DND-41 (cell line): ENCODE measurements around the gene ANK3.

Experiments used
- ATAC-seq: fragments of 200-7000 bp; cut with Tn5 transposase; 3 replicates; pipeline ENCODE4 v1.9.1; 2021; ENCODE audit warnings: low read depth; ENCODE audit not compliant: insufficient read depth
- DNase-seq: peaks from one replicate; pipeline ENCODE4 v3.0.0-alpha.2; 2020
- H2AFZ ChIP-seq: 2 replicates; pipeline ENCODE4 v1.6.0; 2012; ENCODE audit warnings: low read depth, low read length
- H3K27ac ChIP-seq: 2 replicates; pipeline ENCODE4 v1.5.1; 2012; ENCODE audit warnings: low read length, inconsistent platforms
- H3K27me3 ChIP-seq: fragments of 200-600 bp; sonication (generic); 2 replicates; pipeline ENCODE4 v1.6.0; 2012; ENCODE audit warnings: low read length, mild to moderate bottlenecking, inconsistent platforms; ENCODE audit not compliant: insufficient read depth, poor library complexity
- H3K36me3 ChIP-seq: 2 replicates; pipeline ENCODE4 v1.5.1; 2012; ENCODE audit warnings: low read length, inconsistent platforms; ENCODE audit not compliant: insufficient read depth
- H3K4me1 ChIP-seq: 2 replicates; pipeline ENCODE4 v1.5.1; 2012; ENCODE audit warnings: mild to moderate bottlenecking, low read length; ENCODE audit not compliant: insufficient read depth
- H3K4me2 ChIP-seq: 2 replicates; pipeline ENCODE4 v1.6.0; 2012; ENCODE audit warnings: mild to moderate bottlenecking, moderate library complexity, low read length, inconsistent platforms; ENCODE audit not compliant: insufficient read depth
- H3K4me3 ChIP-seq, 2 experiments: fragments of 200-600 bp in 1 of 2; shearing (Covaris generic) in 1 of 2; 2 replicates each; pipeline ENCODE4 v1.5.1; 2012 to 2016; ENCODE audit warnings: inconsistent platforms in 2 of 2, low read length in 2 of 2, mild to moderate bottlenecking in 2 of 2, low read depth in 1 of 2, moderate library complexity in 1 of 2
- H3K79me2 ChIP-seq: 2 replicates; pipeline ENCODE4 v1.6.0; 2012; ENCODE audit warnings: low read length, inconsistent platforms; ENCODE audit not compliant: insufficient read depth
- H3K9ac ChIP-seq: 2 replicates; pipeline ENCODE4 v1.6.0; 2012; ENCODE audit warnings: low read depth, mild to moderate bottlenecking, inconsistent platforms, low read length, moderate library complexity
- H3K9me3 ChIP-seq: 2 replicates; pipeline ENCODE4 v1.5.1; 2012; ENCODE audit warnings: low read length, moderate library complexity, mild to moderate bottlenecking, inconsistent platforms; ENCODE audit not compliant: insufficient read depth, severe bottlenecking
- H4K20me1 ChIP-seq: 2 replicates; pipeline ENCODE4 v1.6.0; 2012; ENCODE audit warnings: low read length; ENCODE audit not compliant: insufficient read depth
- CTCF ChIP-seq: IDR thresholded peaks from 2 replicates; pipeline ENCODE4 v1.5.1; 2012; ENCODE audit warnings: borderline replicate concordance, low read length, moderate library complexity, mild to moderate bottlenecking; ENCODE audit not compliant: poor library complexity, severe bottlenecking; ENCODE audit errors: extremely low read depth
- EZH2 ChIP-seq: IDR thresholded peaks from 3 replicates; pipeline ENCODE4 v1.6.1; 2012; ENCODE audit warnings: borderline replicate concordance, low read depth, mild to moderate bottlenecking, moderate library complexity, low read length, inconsistent platforms; ENCODE audit not compliant: severe bottlenecking

The ANK3 gene

GRCh38 chr10:59995862-59996261 lies 393.8 kb downstream of the ANK3 start:
- no peaks in the 10 kb centered on the region for H3K79me2 ChIP-seq
- H3K9me3 ChIP-seq: no peaks in the 10 kb centered on the region
- H3K4me3 ChIP-seq: no peak overlapping the region
- no peak overlapping the region for H3K9ac ChIP-seq
- no peaks in the 10 kb centered on the region for H3K27me3 ChIP-seq
- no peak overlapping the region for H3K4me2 ChIP-seq
- H3K36me3 ChIP-seq: no peaks in the 10 kb centered on the region
- H3K4me1 ChIP-seq: no peaks in the 10 kb centered on the region
- DNase-seq: no peak
- no peak overlapping the region for H2AFZ ChIP-seq
- H3K27ac ChIP-seq: no peak overlapping the region
- no peaks in the 10 kb centered on the region for H4K20me1 ChIP-seq
- no peak for TF ChIP-seq CTCF
- TF ChIP-seq EZH2: no peak
- no peak for ATAC-seq

GRCh38 chr10:59993931-59994330 lies 395.7 kb downstream of the ANK3 start:
- Histone ChIP-seq H3K4me2 (no peak overlapping the region), H4K20me1 (no peaks in the 10 kb centered on the region), H3K36me3 (no peaks in the 10 kb centered on the region), H3K27ac (no peak overlapping the region), H3K27me3 (no peaks in the 10 kb centered on the region), H2AFZ (no peak overlapping the region), H3K9me3 (no peaks in the 10 kb centered on the region), H3K4me1 (no peaks in the 10 kb centered on the region), H3K4me3 (no peak overlapping the region), H3K79me2 (no peaks in the 10 kb centered on the region), H3K9ac (no peak overlapping the region)
- no peak for TF ChIP-seq EZH2
- no peak for TF ChIP-seq CTCF
- no peak for ATAC-seq
- DNase-seq: no peak

GRCh38 chr10:59991661-59992060 lies 398.0 kb downstream of the ANK3 start:
- H3K4me2 ChIP-seq: no peak overlapping the region
- no peaks in the 10 kb centered on the region for H3K9me3 ChIP-seq
- no peaks in the 10 kb centered on the region for H3K27me3 ChIP-seq
- no peak overlapping the region for H3K27ac ChIP-seq
- DNase-seq: no peak
- TF ChIP-seq EZH2 (no peak), CTCF (no peak)
- H4K20me1 ChIP-seq: no peaks in the 10 kb centered on the region
- no peak overlapping the region for H2AFZ ChIP-seq
- no peak overlapping the region for H3K9ac ChIP-seq
- no peak for ATAC-seq
- H3K4me3 ChIP-seq: no peak overlapping the region
- no peaks in the 10 kb centered on the region for H3K4me1 ChIP-seq
- H3K36me3 ChIP-seq: no peaks in the 10 kb centered on the region
- H3K79me2 ChIP-seq: no peaks in the 10 kb centered on the region

GRCh38 chr10:59991117-59991516 lies 398.6 kb downstream of the ANK3 start:
- Histone ChIP-seq H4K20me1 (no peaks in the 10 kb centered on the region), H3K79me2 (no peaks in the 10 kb centered on the region), H3K4me2 (no peak overlapping the region), H3K27me3 (no peaks in the 10 kb centered on the region), H3K9ac (no peak overlapping the region), H3K4me3 (no peak overlapping the region), H2AFZ (no peak overlapping the region), H3K27ac (no peak overlapping the region), H3K9me3 (no peaks in the 10 kb centered on the region), H3K4me1 (no peaks in the 10 kb centered on the region), H3K36me3 (no peaks in the 10 kb centered on the region)
- ATAC-seq (no peak), DNase-seq (no peak)
- TF ChIP-seq CTCF: no peak
- no peak for TF ChIP-seq EZH2
